ENCODE data around the gene CDHR2.

DNA sequence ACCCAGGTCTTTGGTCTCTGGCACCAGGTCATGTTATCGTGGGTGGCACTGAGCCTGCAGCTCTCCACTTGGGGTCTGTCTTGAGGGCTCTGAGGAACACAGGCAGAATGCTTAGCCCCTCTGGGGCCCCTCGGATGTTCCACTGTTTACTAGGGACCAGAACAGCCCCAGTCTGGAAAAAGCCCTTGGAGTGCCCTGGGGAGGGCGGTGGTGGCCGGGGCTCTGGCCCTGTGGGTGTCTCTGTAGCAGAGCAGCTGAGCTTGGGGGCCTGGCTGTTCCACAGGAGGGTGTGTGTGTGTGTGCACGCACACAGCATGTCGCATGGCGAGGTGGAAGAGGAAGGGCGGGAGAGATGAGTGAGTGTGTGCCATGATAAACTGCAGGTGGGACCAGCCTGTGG, 45.4 kb downstream of the CDHR2 start:
- TF ChIP-seq, protein P1, sequence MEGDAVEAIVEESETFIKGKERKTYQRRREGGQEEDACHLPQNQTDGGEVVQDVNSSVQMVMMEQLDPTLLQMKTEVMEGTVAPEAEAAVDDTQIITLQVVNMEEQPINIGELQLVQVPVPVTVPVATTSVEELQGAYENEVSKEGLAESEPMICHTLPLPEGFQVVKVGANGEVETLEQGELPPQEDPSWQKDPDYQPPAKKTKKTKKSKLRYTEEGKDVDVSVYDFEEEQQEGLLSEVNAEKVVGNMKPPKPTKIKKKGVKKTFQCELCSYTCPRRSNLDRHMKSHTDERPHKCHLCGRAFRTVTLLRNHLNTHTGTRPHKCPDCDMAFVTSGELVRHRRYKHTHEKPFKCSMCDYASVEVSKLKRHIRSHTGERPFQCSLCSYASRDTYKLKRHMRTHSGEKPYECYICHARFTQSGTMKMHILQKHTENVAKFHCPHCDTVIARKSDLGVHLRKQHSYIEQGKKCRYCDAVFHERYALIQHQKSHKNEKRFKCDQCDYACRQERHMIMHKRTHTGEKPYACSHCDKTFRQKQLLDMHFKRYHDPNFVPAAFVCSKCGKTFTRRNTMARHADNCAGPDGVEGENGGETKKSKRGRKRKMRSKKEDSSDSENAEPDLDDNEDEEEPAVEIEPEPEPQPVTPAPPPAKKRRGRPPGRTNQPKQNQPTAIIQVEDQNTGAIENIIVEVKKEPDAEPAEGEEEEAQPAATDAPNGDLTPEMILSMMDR (IDR thresholded peaks at IDR 0.05): no peak
- TF ChIP-seq EP300 (IDR thresholded peaks at IDR 0.05): no peak

Data from tibial nerve (tissue), 4 donors.